GM23338 (cell line): ENCODE measurements around the gene PECR. TPM values are rescaled to one million over a fixed set of nuclear protein-coding genes. Genes with fewer than 3 reads are reported as not detected.

Experiments
- ATAC-seq: fragments of 200-7000 bp; cut with Tn5 transposase; 3 replicates; pipeline ENCODE4 v1.9.1; 2020
- DNase-seq: peaks from one replicate; pipeline ENCODE4 v3.0.0-alpha.2; 2015; ENCODE audit warnings: low spot score
- H2AFZ ChIP-seq: fragments of 200-600 bp; sonication (generic); 2 replicates; pipeline ENCODE4 v1.8.0; 2016; ENCODE audit warnings: antibody characterized with exemption, mild to moderate bottlenecking, moderate library complexity
- H3F3A ChIP-seq: fragments of 200-600 bp; sonication (generic); replicated peaks from 2 replicates; pipeline ENCODE4 v1.8.0; 2017; ENCODE audit warnings: antibody characterized with exemption, mixed run types, low read depth
- H3K27ac ChIP-seq: fragments of 200-600 bp; sonication (generic); 2 replicates; pipeline ENCODE4 v1.6.1; 2016; ENCODE audit warnings: low read depth
- H3K27me3 ChIP-seq: fragments of 200-600 bp; sonication (generic); 2 replicates; pipeline ENCODE4 v1.8.0; 2016; ENCODE audit warnings: mild to moderate bottlenecking, mixed run types, moderate library complexity; ENCODE audit not compliant: insufficient read depth
- H3K36me3 ChIP-seq: fragments of 200-600 bp; sonication (generic); 2 replicates; pipeline ENCODE4 v1.8.0; 2016; ENCODE audit warnings: mild to moderate bottlenecking; ENCODE audit not compliant: insufficient read depth
- H3K4me1 ChIP-seq: fragments of 200-600 bp; sonication (generic); 2 replicates; pipeline ENCODE4 v1.8.0; 2016; ENCODE audit warnings: mild to moderate bottlenecking, moderate library complexity; ENCODE audit not compliant: insufficient read depth
- H3K4me2 ChIP-seq: fragments of 200-600 bp; sonication (generic); 2 replicates; pipeline ENCODE4 v1.7.1; 2017; ENCODE audit warnings: mixed run types
- H3K4me3 ChIP-seq: fragments of 200-600 bp; sonication (generic); 2 replicates; pipeline ENCODE4 v1.6.1; 2016; ENCODE audit warnings: mixed run types
- H3K79me2 ChIP-seq: fragments of 200-600 bp; sonication (generic); replicated peaks from 2 replicates; pipeline ENCODE4 v1.8.0; 2017; ENCODE audit warnings: mild to moderate bottlenecking; ENCODE audit not compliant: insufficient read depth
- H3K9me2 ChIP-seq: fragments of 200-600 bp; sonication (generic); 2 replicates; pipeline ENCODE4 v1.8.0; 2017; ENCODE audit not compliant: insufficient read depth
- H4K20me1 ChIP-seq: fragments of 200-600 bp; sonication (generic); replicated peaks from 2 replicates; pipeline ENCODE4 v1.8.0; 2017; ENCODE audit warnings: mild to moderate bottlenecking; ENCODE audit not compliant: insufficient read depth
- H3K27ac Mint-ChIP-seq: 2 replicates; pipeline ENCODE4 v1.8.0; 2020; ENCODE audit warnings: inconsistent platforms, mild to moderate bottlenecking, moderate library complexity, mixed read lengths
- H3K27me3 Mint-ChIP-seq: 3 replicates; pipeline ENCODE4 v1.8.0; 2022; ENCODE audit warnings: low read depth, mild to moderate bottlenecking, moderate library complexity, mixed read lengths, inconsistent platforms; ENCODE audit not compliant: insufficient read depth, poor library complexity
- H3K36me3 Mint-ChIP-seq: 3 replicates; pipeline ENCODE4 v1.8.0; 2021; ENCODE audit warnings: low read depth, mild to moderate bottlenecking, inconsistent platforms, moderate library complexity, mixed read lengths
- H3K4me1 Mint-ChIP-seq: 3 replicates; pipeline ENCODE4 v1.8.0; 2020; ENCODE audit warnings: mild to moderate bottlenecking, inconsistent platforms, mixed read lengths
- H3K4me3 Mint-ChIP-seq: 3 replicates; pipeline ENCODE4 v1.8.0; 2021; ENCODE audit warnings: moderate library complexity, mild to moderate bottlenecking, inconsistent platforms, mixed read lengths
- H3K9me3 Mint-ChIP-seq: 3 replicates; pipeline ENCODE4 v1.8.0; 2020; ENCODE audit warnings: moderate library complexity, mild to moderate bottlenecking, inconsistent platforms, mixed read lengths
- EZH2 ChIP-seq: fragments of 200-600 bp; sonication (generic); IDR thresholded peaks from one replicate; pipeline ENCODE4 v1.8.0; 2017; ENCODE audit warnings: antibody characterized with exemption, mild to moderate bottlenecking, low read depth; ENCODE audit not compliant: unreplicated experiment
- EZH2phosphoT487 ChIP-seq: fragments of 200-600 bp; sonication (generic); IDR thresholded peaks from one replicate; pipeline ENCODE4 v1.8.1; 2018; ENCODE audit warnings: antibody characterized with exemption; ENCODE audit not compliant: unreplicated experiment
- JUNB ChIP-seq: IDR thresholded peaks from one replicate; pipeline ENCODE4 v1.6.1; 2016; ENCODE audit warnings: antibody characterized with exemption; ENCODE audit not compliant: unreplicated experiment
- POLR2AphosphoS5 ChIP-seq: IDR thresholded peaks from 2 replicates; pipeline ENCODE4 v1.6.1; 2016; ENCODE audit warnings: antibody characterized with exemption, low read depth
- STAT1 ChIP-seq: IDR thresholded peaks from one replicate; pipeline ENCODE4 v1.6.1; 2016; ENCODE audit warnings: antibody characterized with exemption; ENCODE audit not compliant: unreplicated experiment
- ZNF114 ChIP-seq: fragments of 250-450 bp; sonication (Bioruptor Pico); IDR thresholded peaks from 2 replicates; pipeline ENCODE4 v1.5.0; 2020; ENCODE audit warnings: mild to moderate bottlenecking, moderate library complexity
- ZNF331 ChIP-seq: fragments of 250-450 bp; sonication (Bioruptor Pico); IDR thresholded peaks from 2 replicates; pipeline ENCODE4 v1.5.0; 2020; ENCODE audit warnings: low read depth, mild to moderate bottlenecking, moderate library complexity
- polyA plus RNA-seq: library from polyadenylated mRNA; unstranded; fragments of >200 nt; fragmentation: Nextera tagmentation; extraction: Ambion mirVana; gene quantifications from 2 replicates; pipeline ENCODE4 v1.2.1, GENCODE V29; 2016
- total RNA-seq: library from RNA; depleted of rRNA; stranded (reverse); fragments of >200 nt; shearing (Covaris generic); gene quantifications from 2 replicates; pipeline ENCODE4 v1.2.3, GENCODE V29; 2014
- TF ChIP-seq, protein P1 (sequence below): fragments of 250-450 bp; sonication (Bioruptor Pico); IDR thresholded peaks from 2 replicates; pipeline ENCODE4 v1.5.0; 2020; ENCODE audit warnings: mild to moderate bottlenecking, moderate library complexity
- TF ChIP-seq, protein P2 (sequence below): IDR thresholded peaks from 2 replicates; pipeline ENCODE4 v1.6.1; 2016; ENCODE audit warnings: antibody characterized with exemption

The PECR gene
- total and polyA plus RNA-seq, 2 experiments from 2014 or later: 12.1 to 15.5 TPM

DNA sequence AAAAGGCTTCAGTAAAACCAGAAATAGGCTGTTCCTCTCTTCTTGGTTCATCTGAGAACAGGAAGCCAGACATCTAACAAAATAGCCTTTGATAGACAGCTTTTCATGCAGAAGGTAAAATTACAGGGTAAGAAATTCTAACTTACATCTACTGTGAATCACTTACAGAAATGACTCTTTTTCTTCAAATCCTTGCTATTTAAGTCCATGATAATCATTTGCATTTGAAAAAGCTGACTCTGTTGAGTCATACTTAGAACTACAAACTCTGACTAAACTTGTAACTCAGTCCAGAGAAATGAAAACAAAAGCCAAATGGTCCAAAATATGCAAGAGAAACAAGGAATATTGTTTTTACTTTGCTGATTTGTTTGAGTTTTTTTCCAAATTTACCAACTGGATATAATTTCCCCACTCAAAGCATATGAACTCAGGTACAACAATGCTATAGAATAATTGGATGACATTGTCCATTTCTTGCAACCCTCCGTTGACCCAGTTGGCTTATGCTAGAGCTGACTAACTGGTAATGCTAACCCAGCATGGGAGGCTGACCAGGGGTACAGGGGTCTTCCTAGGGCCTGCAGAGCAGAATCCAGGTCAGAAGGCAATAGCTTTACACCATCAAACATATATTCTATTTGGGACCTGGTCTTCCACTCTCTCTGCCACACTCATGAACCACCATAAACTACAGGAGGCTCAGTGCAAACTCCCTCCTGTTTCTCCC lies 49.5 kb downstream of the PECR start (continued):
- TF ChIP-seq, protein P1, sequence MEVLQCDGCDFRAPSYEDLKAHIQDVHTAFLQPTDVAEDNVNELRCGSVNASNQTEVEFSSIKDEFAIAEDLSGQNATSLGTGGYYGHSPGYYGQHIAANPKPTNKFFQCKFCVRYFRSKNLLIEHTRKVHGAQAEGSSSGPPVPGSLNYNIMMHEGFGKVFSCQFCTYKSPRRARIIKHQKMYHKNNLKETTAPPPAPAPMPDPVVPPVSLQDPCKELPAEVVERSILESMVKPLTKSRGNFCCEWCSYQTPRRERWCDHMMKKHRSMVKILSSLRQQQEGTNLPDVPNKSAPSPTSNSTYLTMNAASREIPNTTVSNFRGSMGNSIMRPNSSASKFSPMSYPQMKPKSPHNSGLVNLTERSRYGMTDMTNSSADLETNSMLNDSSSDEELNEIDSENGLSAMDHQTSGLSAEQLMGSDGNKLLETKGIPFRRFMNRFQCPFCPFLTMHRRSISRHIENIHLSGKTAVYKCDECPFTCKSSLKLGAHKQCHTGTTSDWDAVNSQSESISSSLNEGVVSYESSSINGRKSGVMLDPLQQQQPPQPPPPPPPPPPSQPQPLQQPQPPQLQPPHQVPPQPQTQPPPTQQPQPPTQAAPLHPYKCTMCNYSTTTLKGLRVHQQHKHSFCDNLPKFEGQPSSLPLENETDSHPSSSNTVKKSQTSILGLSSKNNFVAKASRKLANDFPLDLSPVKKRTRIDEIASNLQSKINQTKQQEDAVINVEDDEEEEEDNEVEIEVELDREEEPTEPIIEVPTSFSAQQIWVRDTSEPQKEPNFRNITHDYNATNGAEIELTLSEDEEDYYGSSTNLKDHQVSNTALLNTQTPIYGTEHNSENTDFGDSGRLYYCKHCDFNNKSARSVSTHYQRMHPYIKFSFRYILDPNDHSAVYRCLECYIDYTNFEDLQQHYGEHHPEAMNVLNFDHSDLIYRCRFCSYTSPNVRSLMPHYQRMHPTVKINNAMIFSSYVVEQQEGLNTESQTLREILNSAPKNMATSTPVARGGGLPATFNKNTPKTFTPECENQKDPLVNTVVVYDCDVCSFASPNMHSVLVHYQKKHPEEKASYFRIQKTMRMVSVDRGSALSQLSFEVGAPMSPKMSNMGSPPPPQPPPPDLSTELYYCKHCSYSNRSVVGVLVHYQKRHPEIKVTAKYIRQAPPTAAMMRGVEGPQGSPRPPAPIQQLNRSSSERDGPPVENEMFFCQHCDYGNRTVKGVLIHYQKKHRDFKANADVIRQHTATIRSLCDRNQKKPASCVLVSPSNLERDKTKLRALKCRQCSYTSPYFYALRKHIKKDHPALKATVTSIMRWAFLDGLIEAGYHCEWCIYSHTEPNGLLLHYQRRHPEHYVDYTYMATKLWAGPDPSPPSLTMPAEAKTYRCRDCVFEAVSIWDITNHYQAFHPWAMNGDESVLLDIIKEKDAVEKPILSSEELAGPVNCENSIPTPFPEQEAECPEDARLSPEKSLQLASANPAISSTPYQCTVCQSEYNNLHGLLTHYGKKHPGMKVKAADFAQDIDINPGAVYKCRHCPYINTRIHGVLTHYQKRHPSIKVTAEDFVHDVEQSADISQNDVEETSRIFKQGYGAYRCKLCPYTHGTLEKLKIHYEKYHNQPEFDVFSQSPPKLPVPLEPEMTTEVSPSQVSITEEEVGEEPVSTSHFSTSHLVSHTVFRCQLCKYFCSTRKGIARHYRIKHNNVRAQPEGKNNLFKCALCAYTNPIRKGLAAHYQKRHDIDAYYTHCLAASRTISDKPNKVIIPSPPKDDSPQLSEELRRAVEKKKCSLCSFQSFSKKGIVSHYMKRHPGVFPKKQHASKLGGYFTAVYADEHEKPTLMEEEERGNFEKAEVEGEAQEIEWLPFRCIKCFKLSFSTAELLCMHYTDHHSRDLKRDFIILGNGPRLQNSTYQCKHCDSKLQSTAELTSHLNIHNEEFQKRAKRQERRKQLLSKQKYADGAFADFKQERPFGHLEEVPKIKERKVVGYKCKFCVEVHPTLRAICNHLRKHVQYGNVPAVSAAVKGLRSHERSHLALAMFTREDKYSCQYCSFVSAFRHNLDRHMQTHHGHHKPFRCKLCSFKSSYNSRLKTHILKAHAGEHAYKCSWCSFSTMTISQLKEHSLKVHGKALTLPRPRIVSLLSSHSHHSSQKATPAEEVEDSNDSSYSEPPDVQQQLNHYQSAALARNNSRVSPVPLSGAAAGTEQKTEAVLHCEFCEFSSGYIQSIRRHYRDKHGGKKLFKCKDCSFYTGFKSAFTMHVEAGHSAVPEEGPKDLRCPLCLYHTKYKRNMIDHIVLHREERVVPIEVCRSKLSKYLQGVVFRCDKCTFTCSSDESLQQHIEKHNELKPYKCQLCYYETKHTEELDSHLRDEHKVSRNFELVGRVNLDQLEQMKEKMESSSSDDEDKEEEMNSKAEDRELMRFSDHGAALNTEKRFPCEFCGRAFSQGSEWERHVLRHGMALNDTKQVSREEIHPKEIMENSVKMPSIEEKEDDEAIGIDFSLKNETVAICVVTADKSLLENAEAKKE: no peak
- TF ChIP-seq POLR2AphosphoS5 (no peak), ZNF331 (no peak), EZH2phosphoT487 (no peak), STAT1 (no peak), ZNF114 (no peak), JUNB (no peak), EZH2 (no peak)
- TF ChIP-seq, protein P2, sequence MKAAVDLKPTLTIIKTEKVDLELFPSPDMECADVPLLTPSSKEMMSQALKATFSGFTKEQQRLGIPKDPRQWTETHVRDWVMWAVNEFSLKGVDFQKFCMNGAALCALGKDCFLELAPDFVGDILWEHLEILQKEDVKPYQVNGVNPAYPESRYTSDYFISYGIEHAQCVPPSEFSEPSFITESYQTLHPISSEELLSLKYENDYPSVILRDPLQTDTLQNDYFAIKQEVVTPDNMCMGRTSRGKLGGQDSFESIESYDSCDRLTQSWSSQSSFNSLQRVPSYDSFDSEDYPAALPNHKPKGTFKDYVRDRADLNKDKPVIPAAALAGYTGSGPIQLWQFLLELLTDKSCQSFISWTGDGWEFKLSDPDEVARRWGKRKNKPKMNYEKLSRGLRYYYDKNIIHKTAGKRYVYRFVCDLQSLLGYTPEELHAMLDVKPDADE: no peak

DNA sequence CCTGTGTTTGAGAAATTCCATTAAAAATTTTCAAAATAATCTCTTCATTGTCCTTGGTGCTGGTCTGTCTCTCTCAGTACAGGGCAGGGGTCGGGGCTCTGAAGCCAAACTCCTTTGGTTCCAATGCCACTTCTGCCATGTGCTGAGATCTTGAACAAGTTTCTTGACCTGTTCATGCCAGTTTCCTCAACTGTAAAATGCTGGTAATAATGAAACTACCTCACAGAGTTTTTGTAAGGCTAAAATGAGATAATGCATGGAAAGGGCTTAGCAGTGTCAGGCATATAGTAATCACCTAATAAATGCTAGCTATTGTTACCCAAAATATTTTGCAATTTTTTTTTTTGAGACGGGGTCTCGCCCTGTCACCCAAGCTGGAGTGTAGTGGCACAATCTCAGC lies 51.4 kb downstream of the PECR start:
- Histone ChIP-seq H3K27me3 (no peaks in the 10 kb centered on the region), H3K79me2 (no peaks in the 10 kb centered on the region), H3K36me3 (no peaks in the 10 kb centered on the region), H4K20me1 (no peaks in the 10 kb centered on the region), H2AFZ (no peak overlapping the region), H3K9me2 (no peaks in the 10 kb centered on the region), H3K27ac (no peak overlapping the region), H3K4me1 (no peaks in the 10 kb centered on the region; the same call in 1 of the 2 replicates), H3F3A (no peaks in the 10 kb centered on the region; the same call in 1 of the 2 replicates), H3K4me2 (no peak overlapping the region), H3K4me3 (no peak overlapping the region)
- DNase-seq (no peak), ATAC-seq (no peak)
- Mint-ChIP-seq H3K27ac (no peak overlapping the region), H3K27me3 (peaks cover 5% of the 10 kb centered on the region), H3K36me3 (peaks cover 13% of the 10 kb centered on the region), H3K4me3 (no peak overlapping the region), H3K4me1 (peaks cover 2% of the 10 kb centered on the region; the same call in 1 of the 3 replicates), H3K9me3 (no peaks in the 10 kb centered on the region)
- TF ChIP-seq EZH2: no peak
- TF ChIP-seq, protein P1: no peak
